ENCODE measurements around the gene HNRNPUL2. TPM values are rescaled to one million over a fixed set of nuclear protein-coding genes. Genes with fewer than 3 reads are reported as not detected.

Gene HNRNPUL2
- total and polyA plus RNA-seq, 2 of the 4 experiments (the other 2 are of a cell fraction), result 3.9 to 30.2 TPM

DNA sequence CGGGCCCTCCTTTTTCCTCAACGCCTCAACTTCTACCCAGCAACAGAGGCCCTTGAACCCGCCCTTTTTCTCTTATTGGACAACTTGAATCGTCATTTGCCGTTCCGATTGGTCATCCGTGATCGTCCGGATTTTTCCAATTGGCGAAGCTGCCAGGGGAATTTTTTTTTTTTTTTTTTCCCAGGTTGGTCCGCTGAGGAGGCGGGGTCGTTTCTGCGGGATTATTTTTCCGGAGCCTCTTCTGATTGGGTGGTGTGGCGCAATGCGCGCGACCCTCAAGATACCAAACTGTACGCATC lies 564 bp upstream of the HNRNPUL2 start:
- H3K56ac ChIP-seq (ENCODE audit: extremely low read depth, insufficient read depth, low read length), result peak overlapping the region; percentile 99
- no peak overlapping the region; the same call in 1 of the 2 replicates for H2BK20ac ChIP-seq (ENCODE audit: low read depth, low read length)
- BruUV-seq (replicated peaks), result no TSS peak
- ChIA-PET POLR2A (ENCODE audit: unreplicated experiment) (interaction anchor here (0.8 to 1.8 kb wide), 7 partner anchors 10 to 128 kb away, joined by 3 to 7 read pairs (median 5); partner anchors contain the start of genes LBHD1, STX5, UQCC3 and ZBTB3), CTCF (interaction anchor here (0.6 kb wide), 2 partner anchors 134 to 333 kb away, joined by 3 to 4 read pairs; no protein-coding TSS in a partner anchor)
- peak overlapping the region; percentile 85 for H3K4me3 ChIP-seq (ENCODE audit: insufficient read depth, low read depth, low read length)
- H3K27me3 ChIP-seq (ENCODE audit: control insufficient read depth, insufficient read depth, low read length), result no peaks in the 10 kb centered on the region
- peak overlapping the region; percentile 98 for H3K4ac ChIP-seq (ENCODE audit: low read depth, low read length)
- H2BK5ac ChIP-seq (ENCODE audit: low read depth, low read length, poor library complexity, severe bottlenecking), result peak overlapping the region; percentile 95
- dilution Hi-C loops (cut with HindIII; ENCODE audit: low sequenced_read_pairs, unreplicated experiment) (no loop called here), in situ Hi-C loops (cut with MboI; ENCODE audit: low sequenced_read_pairs) (no loop called here), intact Hi-C loops (cut with micrococcal nuclease) (loop anchor here (5.0 kb wide), 2 partner anchors 34 to 134 kb away; partner anchors contain the start of gene POLR2G)
- H3K9me1 ChIP-seq (ENCODE audit: insufficient read depth, low read length), result no peaks in the 10 kb centered on the region
- peak; percentile 57 for ATAC-seq (ENCODE audit: low read depth)
- peak overlapping the region; percentile 95 for H2BK120ac ChIP-seq (ENCODE audit: low read depth, low read length)
- peak overlapping the region; percentile 99 for H2AK9ac ChIP-seq (replicated peaks; ENCODE audit: low read depth, low read length, poor library complexity)
- peak overlapping the region; percentile 99 for H4K91ac ChIP-seq (ENCODE audit: insufficient read depth, low read depth, low read length)
- TF ChIP-seq MAFK (IDR thresholded peaks at IDR 0.05; ENCODE audit: low read depth, low read length) (no peak), FOS (IDR thresholded peaks at IDR 0.05; ENCODE audit: low read depth, low read length) (peak; percentile 39; the same call in 1 of the 2 replicates), CEBPB (IDR thresholded peaks at IDR 0.05; ENCODE audit: low read depth, low read length) (peak; percentile 83), RFX5 (IDR thresholded peaks at IDR 0.05; ENCODE audit: low read depth, low read length) (peak; percentile 97)
- DNase-seq, result peak; percentile 97
- peak overlapping the region; percentile 94 for H3K27ac ChIP-seq (ENCODE audit: insufficient read depth, low read length)
- H4K5ac ChIP-seq (ENCODE audit: low read depth, low read length), result peak overlapping the region; percentile 93
- peak overlapping the region; percentile 98 to 100 for H4K8ac ChIP-seq (ENCODE audit: low read depth in 2 of 2, low read length in 2 of 2)
- peak overlapping the region; percentile 94 for H2AK5ac ChIP-seq (ENCODE audit: low read depth, low read length)
- peak overlapping the region; percentile 98 for H3K23ac ChIP-seq (ENCODE audit: low read depth, low read length)
- H3K18ac ChIP-seq (ENCODE audit: low read depth, low read length), result peak overlapping the region; percentile 82
- WGBS, 2 experiments (ENCODE audit: extremely low coverage in 2 of 2, insufficient read length in 1 of 2), result no CpG with 5 or more reads among the region's 20 CpGs
- peak overlapping the region; percentile 98 for H2AFZ ChIP-seq (replicated peaks; ENCODE audit: low read length, poor library complexity)
- H3K14ac ChIP-seq (replicated peaks; ENCODE audit: low read depth, low read length), result peak overlapping the region; percentile 99
- H4K20me1 ChIP-seq (ENCODE audit: insufficient read depth, low read length), result peaks cover 42% of the 10 kb centered on the region
- peaks cover 4% of the 10 kb centered on the region for H3K4me1 ChIP-seq (ENCODE audit: control insufficient read depth, insufficient read depth, low read length)
- no peaks in the 10 kb centered on the region for H3K9me3 ChIP-seq (ENCODE audit: control insufficient read depth, insufficient read depth, low read length)
- H3K4me2 ChIP-seq (ENCODE audit: low read depth, low read length), result peak overlapping the region; percentile 91
- H3K9ac ChIP-seq (ENCODE audit: low read depth, low read length), result peak overlapping the region; percentile 87
- H2BK15ac ChIP-seq (ENCODE audit: low read depth, low read length), result peak overlapping the region; percentile 93; the same call in 1 of the 3 replicates
- H3K36me3 ChIP-seq (ENCODE audit: control insufficient read depth, insufficient read depth, low read length), result peaks cover 9% of the 10 kb centered on the region
- H3K79me1 ChIP-seq (ENCODE audit: low read depth in 1 of 2, low read length in 2 of 2), result peaks cover 8 to 28% of the 10 kb centered on the region in 2 experiments; a peak in 3 of 4 replicates

All from IMR-90 (cell line).